Renal cortical epithelial cell (primary cell): ENCODE data around the gene CFAP100. TPM values are rescaled to one million over a fixed set of nuclear protein-coding genes. Genes with fewer than 3 reads are reported as not detected.

Experiments used
- DNase-seq: peaks from one replicate; pipeline ENCODE4 v3.0.0-alpha.2; 2011; ENCODE audit warnings: low read depth
- total RNA-seq: library from RNA; depleted of rRNA; stranded (reverse); fragments of >200 nt; gene quantifications from 2 replicates; pipeline ENCODE4 v1.2.3, GENCODE V29; 2014

CFAP100 gene
- total RNA-seq, 1 donor from 2014 or later: not detected

GRCh38 chr3:126356373-126357264, 38.1 kb upstream of the CFAP100 start:
- DNase-seq: no peak

- DNase-seq: peak; percentile 34
Observed at GRCh38 chr3:126357295-126358037, 37.2 kb upstream of the CFAP100 start, which contains the start of gene KLF15. Gene KLF15, minus strand, starts transcription at chr3:126357408. Its CDS starts 4,486 bp downstream, at chr3:126352922.

GRCh38 chr3:126358038-126358815, 36.5 kb upstream of the CFAP100 start:
- DNase-seq: no peak

GRCh38 chr3:126358816-126359181, 35.9 kb upstream of the CFAP100 start:
- no peak for DNase-seq

GRCh38 chr3:126360046-126360713, 34.5 kb upstream of the CFAP100 start:
- no peak for DNase-seq

- DNase-seq: no peak
Observed at GRCh38 chr3:126360714-126361060, 34.0 kb upstream of the CFAP100 start.

- no peak for DNase-seq
Observed at GRCh38 chr3:126361211-126361610, 33.5 kb upstream of the CFAP100 start.

GRCh38 chr3:126364130-126364695, 30.5 kb upstream of the CFAP100 start:
- DNase-seq: no peak

GRCh38 chr3:126364731-126365301, 29.9 kb upstream of the CFAP100 start:
- DNase-seq: no peak

- no peak for DNase-seq
Observed at GRCh38 chr3:126365351-126366277, 29.1 kb upstream of the CFAP100 start.

GRCh38 chr3:126367316-126367805, 27.3 kb upstream of the CFAP100 start:
- DNase-seq: peak; percentile 79

- DNase-seq: no peak
Observed at GRCh38 chr3:126369490-126369889, 25.2 kb upstream of the CFAP100 start.

- no peak for DNase-seq
Observed at GRCh38 chr3:126370055-126370454, 24.7 kb upstream of the CFAP100 start.

GRCh38 chr3:126370606-126371005, 24.1 kb upstream of the CFAP100 start:
- DNase-seq: no peak

- no peak for DNase-seq
Observed at GRCh38 chr3:126371096-126371705, 23.5 kb upstream of the CFAP100 start.

GRCh38 chr3:126372413-126373145, 22.1 kb upstream of the CFAP100 start:
- no peak for DNase-seq

GRCh38 chr3:126373146-126373613, 21.5 kb upstream of the CFAP100 start:
- no peak for DNase-seq
